Stimulated activated CD8-positive, alpha-beta memory T cell treated with anti-CD3 and anti-CD28 coated beads, Interleukin-12 subunit alpha, Interleukin-12 subunit beta, amount 100 ng/mL, for 4 hours (primary cell): ENCODE measurements around the gene AGAP1.

Experiments
- DNase-seq: peaks from one replicate; pipeline ENCODE4 v3.0.0-alpha.2; 2020; ENCODE audit warnings: low read depth

AGAP1 gene

DNA sequence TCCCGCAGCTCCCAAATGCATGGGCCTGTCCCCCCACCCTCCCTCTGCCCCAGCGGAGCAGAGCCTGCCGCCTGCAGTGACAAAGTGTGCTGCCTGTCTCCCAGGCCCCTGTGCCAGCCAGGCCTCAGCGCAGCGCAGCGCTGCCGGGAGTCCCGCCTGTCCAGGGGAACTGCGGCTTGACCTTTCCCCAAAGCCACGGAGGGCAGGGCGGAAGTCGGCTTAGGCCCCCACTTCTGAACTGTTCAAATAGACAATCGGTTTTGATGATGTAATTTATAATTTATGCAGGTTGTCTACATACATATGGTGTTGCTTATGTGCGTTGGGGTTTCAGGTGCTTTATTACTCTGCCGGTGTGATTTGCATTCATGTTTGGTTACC is 667.2 kb downstream of the AGAP1 start:
- DNase-seq = no peak

- no peak for DNase-seq
These were observed 667.7 kb downstream of the AGAP1 start for GRCh38 chr2:236161531-236161930.

- DNase-seq = no peak
These were observed 668.4 kb downstream of the AGAP1 start for GRCh38 chr2:236162031-236162845.

DNA sequence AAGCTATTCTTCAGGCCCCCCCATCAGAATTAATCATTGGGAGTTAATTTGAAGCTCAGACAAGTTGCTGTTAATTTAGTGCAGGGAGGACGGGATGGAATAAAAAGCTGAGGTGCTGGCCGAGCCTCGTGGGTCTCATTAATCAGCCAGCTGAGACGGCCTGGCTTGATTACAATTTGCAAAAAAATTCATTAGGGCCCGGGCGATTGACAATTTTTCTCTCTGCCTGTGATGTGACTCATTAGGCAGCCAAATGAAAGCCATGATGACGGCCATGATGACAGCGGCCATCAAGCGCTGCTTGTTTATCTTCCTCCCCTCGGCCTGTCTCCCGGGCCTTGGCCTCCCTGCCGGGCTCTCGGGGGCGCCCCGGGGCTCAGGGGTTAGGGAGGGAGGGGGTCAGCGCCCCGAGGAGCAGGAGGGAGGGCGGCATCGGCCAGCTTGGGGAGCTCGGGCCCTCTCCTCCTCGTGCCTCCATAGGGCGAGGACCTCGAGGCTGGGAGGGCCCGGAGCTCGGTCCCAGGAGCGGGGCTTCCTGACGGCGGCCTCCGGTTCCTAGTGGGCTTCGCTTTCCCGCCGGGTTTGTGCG is 669.1 kb downstream of the AGAP1 start:
- DNase-seq = no peak

DNA sequence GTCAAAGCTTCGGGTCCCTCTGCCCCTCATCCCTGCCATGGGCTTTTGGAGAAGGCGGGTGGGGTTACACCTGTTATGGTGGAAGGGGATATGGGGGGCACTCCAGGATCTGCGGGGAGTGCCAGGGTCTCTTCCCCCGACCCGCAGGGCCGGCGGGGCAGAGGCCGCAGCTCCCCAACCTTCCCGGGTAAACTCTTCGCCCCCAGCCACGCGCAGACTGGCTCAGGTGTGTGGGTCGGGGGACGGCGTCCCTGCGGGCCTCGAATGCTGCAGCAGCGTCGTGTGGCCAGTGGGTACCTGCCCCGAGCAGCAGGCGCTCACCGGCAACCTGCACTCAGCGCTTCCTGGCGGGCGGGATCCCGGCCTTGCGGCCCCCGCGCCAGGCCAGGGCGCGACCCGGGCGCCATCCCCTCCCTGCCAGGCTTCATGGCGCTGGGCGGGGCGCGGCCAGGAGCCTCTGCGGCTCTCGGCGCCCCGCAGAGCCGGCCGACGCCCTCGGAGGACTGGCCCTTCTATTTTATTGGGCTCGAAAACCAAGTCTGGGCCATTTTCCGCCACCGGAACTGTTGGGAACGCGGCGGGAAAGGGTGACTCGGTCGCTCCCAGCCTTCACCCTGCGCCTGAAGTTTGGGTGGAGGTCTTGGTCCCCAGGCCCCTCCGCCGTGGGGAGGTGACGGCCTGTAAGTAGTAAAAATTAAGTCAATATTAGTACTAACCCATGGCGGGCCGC is 669.8 kb downstream of the AGAP1 start:
- DNase-seq = no peak

GRCh38 chr2:236164201-236164924 is 670.5 kb downstream of the AGAP1 start:
- DNase-seq = no peak

DNA sequence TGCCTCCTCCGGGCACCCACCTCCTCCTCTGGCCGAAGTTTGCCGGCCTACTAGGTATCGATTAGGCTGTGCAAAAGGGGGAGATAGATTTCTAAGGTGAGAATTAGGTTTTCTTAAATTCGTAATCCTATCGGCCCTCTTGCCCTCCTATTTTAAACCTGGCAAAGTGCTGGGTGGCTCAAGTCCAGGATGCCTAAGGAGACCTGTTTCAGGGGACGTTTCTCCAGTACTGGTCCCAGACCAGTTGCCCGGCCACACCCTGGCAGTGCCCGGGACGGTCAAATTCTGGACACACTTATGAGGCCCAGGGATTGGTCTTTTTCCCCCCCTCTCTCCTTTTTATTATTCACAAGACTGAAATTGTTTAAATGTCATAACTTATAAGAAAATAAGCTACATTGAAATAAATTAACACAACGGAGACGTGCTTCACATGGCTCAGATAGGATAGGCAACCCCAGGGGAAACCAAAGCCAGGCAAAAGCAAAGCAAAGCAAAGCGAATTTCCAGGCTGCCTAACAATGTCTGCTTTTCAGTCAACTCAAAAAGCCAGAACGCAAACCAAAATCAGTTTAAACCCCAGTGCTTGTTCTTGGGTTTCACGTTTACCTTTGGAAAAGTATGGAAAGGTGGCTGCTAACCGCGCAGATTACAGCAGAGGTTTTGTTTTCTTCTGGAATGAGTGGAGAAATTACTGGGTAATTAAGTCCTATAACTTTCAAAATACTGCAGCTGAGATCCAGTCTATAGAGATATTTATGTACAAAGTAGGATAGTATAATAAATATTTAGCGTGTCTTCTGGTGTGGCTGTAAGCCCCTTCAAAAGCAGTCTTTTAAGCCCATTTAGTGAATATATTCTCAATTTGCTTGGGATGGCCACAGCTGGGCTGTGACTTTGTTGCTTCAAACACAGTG is 671.3 kb downstream of the AGAP1 start:
- DNase-seq = no peak

GRCh38 chr2:236165842-236166795 is 672.3 kb downstream of the AGAP1 start:
- no peak for DNase-seq

DNA sequence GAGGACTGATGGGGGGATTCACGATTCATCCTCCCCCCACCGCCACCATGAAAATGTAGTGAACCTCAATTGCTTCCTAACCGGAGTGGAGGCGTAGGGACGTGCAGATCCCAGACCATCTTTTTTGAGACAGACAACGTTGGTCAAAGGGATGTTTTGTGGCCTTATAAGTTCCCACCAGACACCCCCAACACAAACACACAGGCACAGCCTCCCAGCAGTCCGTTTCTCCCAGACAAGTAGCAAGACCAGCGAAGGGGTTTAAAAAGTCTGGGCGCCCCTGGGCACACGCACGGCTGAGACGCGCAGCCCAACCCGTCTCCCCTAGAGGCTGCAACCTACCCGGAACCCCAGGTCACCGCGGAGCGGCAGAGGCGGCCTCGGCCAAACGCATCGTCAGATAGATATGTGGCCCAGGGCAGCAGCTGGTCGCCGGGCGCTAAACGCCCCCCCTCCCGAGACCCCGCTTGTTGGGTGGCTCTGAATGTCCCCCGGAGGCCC is 673.0 kb downstream of the AGAP1 start:
- DNase-seq = no peak

- DNase-seq = no peak
These were observed 673.7 kb downstream of the AGAP1 start for GRCh38 chr2:236167297-236168109.

DNA sequence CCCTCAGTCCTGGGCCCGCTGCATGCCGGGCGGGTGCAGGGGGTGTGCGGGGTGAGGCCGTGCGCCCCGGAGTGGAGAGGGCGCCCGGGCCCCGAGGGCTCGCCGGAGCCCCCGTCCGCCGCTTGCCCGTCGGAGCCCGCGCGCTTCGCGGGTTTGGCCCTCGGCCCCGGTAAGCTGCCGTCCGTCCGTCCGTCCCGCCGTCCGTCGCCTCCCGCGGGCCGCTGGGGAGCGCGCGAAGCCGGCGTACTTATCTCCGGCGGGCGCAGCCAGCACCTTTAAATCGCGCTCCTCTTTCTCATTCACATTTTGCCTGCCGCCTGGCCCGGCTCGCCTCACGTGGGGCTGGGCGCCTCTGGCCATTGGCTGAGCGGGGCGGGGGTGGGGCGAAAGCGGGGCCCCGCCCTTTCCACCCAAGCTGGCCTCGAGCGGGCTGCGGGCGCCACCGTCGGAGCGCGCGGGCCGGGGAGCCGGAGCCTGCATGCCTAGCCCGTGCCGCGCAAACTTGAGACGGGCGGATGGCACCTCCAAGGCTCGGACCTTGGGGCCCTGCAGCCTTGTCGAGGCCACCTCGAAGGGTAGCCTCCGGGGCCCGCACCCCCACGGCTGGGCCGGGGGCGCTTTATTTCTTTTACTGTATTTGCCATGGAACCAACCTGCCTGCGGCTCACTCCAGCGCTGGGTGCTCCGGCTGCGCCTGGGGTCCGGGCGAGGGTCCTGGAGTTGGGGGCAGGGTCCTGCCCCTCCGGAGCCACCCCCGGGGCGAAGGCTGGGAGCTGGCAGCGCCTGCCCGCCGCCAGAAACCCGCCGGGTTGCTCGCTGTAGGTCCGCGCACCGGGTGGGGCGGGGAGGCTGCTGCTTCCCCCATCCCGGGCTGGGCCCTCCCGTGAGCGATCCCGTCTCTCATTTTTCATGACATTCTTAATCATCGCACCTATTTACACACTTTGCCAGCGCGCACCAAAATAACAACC is 674.6 kb downstream of the AGAP1 start, which contains the start of gene GBX2:
Gene GBX2, minus strand, starts transcription at position 277 of the 971 bp plus-strand sequence. CDS start 415 bp downstream, outside the sequence.
- no peak for DNase-seq

- DNase-seq = no peak
These were observed 675.4 kb downstream of the AGAP1 start for GRCh38 chr2:236169151-236169721.

- DNase-seq = no peak
These were observed 676.1 kb downstream of the AGAP1 start for GRCh38 chr2:236169741-236170589.

DNA sequence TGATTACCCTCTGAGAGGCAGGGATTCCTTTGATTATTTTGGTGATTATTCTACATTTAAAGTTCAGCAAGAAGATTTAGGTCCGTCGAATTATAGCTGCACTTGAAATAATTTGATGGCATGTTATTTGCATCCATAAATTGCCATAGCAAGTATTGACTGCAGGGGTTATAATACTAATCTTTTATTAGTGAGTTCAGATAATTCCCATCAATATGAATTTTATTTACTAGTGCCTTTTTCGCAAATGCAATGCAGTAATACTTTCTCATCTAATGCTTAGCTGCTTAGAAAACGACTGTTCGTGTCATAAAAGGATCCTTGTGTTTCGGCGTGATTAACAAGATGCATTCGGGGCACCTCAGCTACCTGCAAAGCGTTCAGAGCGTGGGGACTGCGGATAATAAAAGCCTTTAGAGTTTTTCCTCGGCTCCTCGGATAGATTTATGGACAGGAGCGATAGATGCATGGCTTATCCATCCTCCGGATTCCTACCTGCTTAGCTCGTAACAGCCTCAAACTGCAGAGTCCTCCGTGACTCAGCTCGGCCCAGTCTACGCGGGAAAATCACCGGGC is 676.8 kb downstream of the AGAP1 start:
- DNase-seq = no peak

DNA sequence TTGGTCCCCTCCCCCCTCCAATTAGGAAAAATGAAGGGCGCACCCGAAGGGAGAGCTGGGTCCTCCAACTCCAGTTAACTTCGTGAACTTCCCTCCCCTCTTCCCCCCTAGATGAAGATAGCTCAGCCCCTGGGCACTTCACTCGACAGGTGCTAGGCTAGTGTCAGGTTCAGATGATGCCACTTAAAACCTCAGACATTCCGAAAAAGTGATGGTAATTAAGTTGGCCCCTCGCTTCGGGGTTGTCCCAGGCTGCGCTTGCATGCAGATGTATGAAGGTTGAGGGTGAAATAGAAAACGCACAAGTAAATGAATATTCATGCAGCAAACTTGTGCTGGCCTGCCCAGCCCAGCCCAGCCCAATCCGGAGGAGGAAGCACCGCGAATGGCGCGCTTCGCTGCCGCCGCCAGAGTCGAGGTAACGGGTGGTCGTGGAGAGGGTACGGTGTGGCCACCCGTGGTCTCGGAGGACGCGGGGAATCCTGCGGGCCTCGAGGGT is 677.4 kb downstream of the AGAP1 start:
- no peak for DNase-seq
